ENCODE results near the gene PHPT1.

Gene PHPT1

DNA sequence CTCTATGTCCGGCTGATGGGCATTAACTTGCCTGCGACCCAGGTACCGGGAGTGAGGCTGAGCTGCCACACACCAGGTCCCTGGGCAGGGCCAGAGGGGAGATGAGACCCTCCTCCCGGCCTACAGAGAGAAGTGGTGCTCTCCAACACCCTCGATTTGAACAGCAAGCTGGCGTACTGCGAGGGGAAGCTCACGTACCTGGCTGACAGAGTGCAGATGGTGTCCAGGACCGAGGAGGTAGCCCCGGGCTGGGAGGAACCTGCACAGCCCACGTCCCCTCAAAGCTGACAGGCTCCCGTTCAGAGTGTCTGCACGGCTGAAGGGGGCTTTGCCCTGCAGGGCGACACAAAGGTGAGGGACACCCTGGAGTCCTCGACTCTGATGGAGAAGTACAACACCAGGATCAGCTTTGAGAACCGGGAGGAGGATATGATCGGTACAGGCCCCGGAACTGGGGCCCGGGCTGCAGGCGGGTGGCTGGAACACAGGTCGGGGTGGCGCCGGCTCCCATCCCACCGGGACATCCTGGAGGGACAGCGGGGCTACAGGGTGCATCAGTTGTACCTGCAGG, 42.5 kb upstream of the PHPT1 start:
- Histone ChIP-seq H3K4me3 (ENCODE audit: low read depth, low read length) (peak overlapping the region; percentile 73), H3K27ac (no peak overlapping the region)

DNA sequence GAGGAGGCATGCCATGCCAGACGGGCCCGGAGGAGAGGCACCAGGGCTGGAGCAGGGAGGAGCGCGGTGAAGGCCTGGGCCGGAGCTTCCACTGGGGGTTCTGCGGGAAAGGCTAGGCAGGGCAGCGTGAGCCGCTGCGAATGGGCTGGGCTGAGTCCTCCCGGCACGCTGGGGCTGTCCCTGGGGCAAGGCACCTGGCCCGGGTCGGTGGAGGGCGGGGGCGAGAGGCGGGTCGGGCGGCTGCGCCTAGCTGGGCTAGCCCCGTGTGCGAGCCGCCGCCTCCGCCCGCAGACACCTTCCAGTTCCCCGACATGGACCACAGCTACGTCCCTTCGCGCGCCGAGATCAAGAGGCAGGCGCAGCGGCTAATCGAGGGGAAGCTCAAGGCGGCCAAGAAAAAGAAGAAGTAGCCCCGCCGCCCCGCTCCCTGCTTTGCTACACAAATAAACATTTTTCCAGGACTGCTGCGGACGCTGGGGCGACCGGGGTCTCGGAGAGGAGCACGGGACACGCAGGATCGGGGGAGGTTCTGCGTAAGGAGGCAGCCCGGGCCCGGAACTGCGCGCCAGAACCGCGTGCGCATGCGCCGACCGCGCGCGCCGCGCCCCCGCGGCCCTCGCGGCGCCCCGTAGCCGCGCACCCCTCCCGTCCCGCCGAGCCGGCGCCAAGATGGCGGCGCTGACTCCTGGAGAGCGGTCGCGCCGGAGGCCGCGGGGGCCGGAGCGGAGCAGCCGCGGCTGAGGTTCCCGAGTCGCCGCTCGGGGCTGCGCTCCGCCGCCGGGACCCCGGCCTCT, 41.7 kb upstream of the PHPT1 start, which contains the start of gene RABL6:
Gene RABL6, plus strand, starts transcription at position 668 of the 794 bp plus-strand sequence. CDS start 249 bp downstream, outside the sequence.
- Histone ChIP-seq H2AFZ (peak within 1 kb of the TSS; percentile 91), H3K9me3 (ENCODE audit: control insufficient read depth, low read length) (no peaks in the 10 kb centered on the region), H3K79me2 (no peaks in the 10 kb centered on the region), H3K4me2 (ENCODE audit: low read length) (peak within 1 kb of the TSS; percentile 92), H3K9ac (no peak within 1 kb of the TSS), H3K4me1 (no peaks in the 10 kb centered on the region), H3K27me3 (ENCODE audit: control insufficient read depth, insufficient read depth, low read length) (no peaks in the 10 kb centered on the region), H3K27ac (peak within 1 kb of the TSS; percentile 73), H3K4me3 (ENCODE audit: low read depth, low read length) (peak within 1 kb of the TSS; percentile 73), H3K36me3 (ENCODE audit: control insufficient read depth, insufficient read depth, low read length) (no peaks in the 10 kb centered on the region)
- TF ChIP-seq CTCF (IDR thresholded peaks at IDR 0.05) = no peak

More for the DNA sequence above, 42.5 kb upstream of the PHPT1 start:
- no peaks in the 10 kb centered on the region for H3K27me3 ChIP-seq (ENCODE audit: control insufficient read depth, insufficient read depth, low read length)
- no peaks in the 10 kb centered on the region for H3K9me3 ChIP-seq (ENCODE audit: control insufficient read depth, low read length)
- no peak for TF ChIP-seq CTCF (IDR thresholded peaks at IDR 0.05)
- no peaks in the 10 kb centered on the region for H3K79me2 ChIP-seq
- peak overlapping the region; percentile 91 for H2AFZ ChIP-seq
- peak overlapping the region; percentile 92 for H3K4me2 ChIP-seq (ENCODE audit: low read length)
- no peaks in the 10 kb centered on the region for H3K36me3 ChIP-seq (ENCODE audit: control insufficient read depth, insufficient read depth, low read length)
- no peak overlapping the region for H3K9ac ChIP-seq
- H3K4me1 ChIP-seq = no peaks in the 10 kb centered on the region

GRCh38 chr9:136808075-136808805, 41.0 kb upstream of the PHPT1 start:
- Histone ChIP-seq H3K79me2 (no peaks in the 10 kb centered on the region), H3K36me3 (ENCODE audit: control insufficient read depth, insufficient read depth, low read length) (no peaks in the 10 kb centered on the region), H3K9ac (no peak overlapping the region), H2AFZ (peak overlapping the region; percentile 42), H3K27me3 (ENCODE audit: control insufficient read depth, insufficient read depth, low read length) (no peaks in the 10 kb centered on the region), H3K4me3 (ENCODE audit: low read depth, low read length) (peak overlapping the region; percentile 67), H3K4me2 (ENCODE audit: low read length) (peak overlapping the region; percentile 77), H3K9me3 (ENCODE audit: control insufficient read depth, low read length) (no peaks in the 10 kb centered on the region), H3K4me1 (no peaks in the 10 kb centered on the region), H3K27ac (no peak overlapping the region)
- TF ChIP-seq CTCF (IDR thresholded peaks at IDR 0.05) = no peak

DNA sequence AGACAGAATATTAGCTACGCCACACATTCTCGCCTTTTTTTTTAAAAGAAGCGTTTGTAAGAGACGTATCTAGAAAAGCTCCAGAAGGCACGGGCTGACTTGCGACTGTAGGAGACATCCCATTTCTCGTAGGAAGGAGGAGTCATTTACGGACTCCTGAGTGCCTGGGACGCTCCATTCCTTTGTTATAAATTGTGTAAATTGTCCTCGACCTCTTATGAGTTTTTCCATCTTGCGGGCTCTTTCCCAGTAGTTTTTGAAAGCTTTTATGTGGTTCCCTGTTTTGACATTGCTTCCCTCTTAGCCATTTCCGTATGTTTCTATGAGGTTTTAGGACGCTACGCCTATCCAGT, 40.4 kb upstream of the PHPT1 start:
- H3K4me1 ChIP-seq = no peaks in the 10 kb centered on the region
- peak overlapping the region; percentile 77 for H3K4me2 ChIP-seq (ENCODE audit: low read length)
- TF ChIP-seq CTCF (IDR thresholded peaks at IDR 0.05) = no peak
- H3K27ac ChIP-seq = no peak overlapping the region
- no peaks in the 10 kb centered on the region for H3K79me2 ChIP-seq
- H3K4me3 ChIP-seq (ENCODE audit: low read depth, low read length) = peak overlapping the region; percentile 67
- no peaks in the 10 kb centered on the region for H3K36me3 ChIP-seq (ENCODE audit: control insufficient read depth, insufficient read depth, low read length)
- H2AFZ ChIP-seq = peak overlapping the region; percentile 8
- H3K9ac ChIP-seq = no peak overlapping the region
- H3K27me3 ChIP-seq (ENCODE audit: control insufficient read depth, insufficient read depth, low read length) = no peaks in the 10 kb centered on the region
- H3K9me3 ChIP-seq (ENCODE audit: control insufficient read depth, low read length) = no peaks in the 10 kb centered on the region
